K562 (cell line): ENCODE measurements around the gene FOXO3.

ENCODE experiments used
- ARID4B ChIP-seq: sonication (generic); formaldehyde crosslinking; IDR thresholded peaks from 2 replicates; pipeline ENCODE4 v1.8.0; 2022; ENCODE audit warnings: mild to moderate bottlenecking, missing genetic modification reagents
- CREB1 ChIP-seq, 2 experiments: sonication (generic) in 1 of 2; formaldehyde crosslinking in 1 of 2; IDR thresholded peaks; 2 replicates each; pipeline versions ENCODE4 v1.6.1 to v1.8.0; 2012 to 2022; ENCODE audit warnings: inconsistent platforms in 1 of 2, mild to moderate bottlenecking in 1 of 2, missing genetic modification reagents in 1 of 2, moderate library complexity in 1 of 2
- EP300 ChIP-seq: IDR thresholded peaks from 2 replicates; pipeline ENCODE4 v1.6.1; 2012; ENCODE audit warnings: low read length, improper control_type of control experiment
- HNRNPH1 ChIP-seq: fragments of 200-400 bp; formaldehyde crosslinking; optimal IDR thresholded peaks from 2 replicates; pipeline ENCODE3; 2017; ENCODE audit warnings: low read depth, mild to moderate bottlenecking, low read length, moderate library complexity
- IFI16 ChIP-seq: fragments of 250-450 bp; sonication (Bioruptor Pico); IDR thresholded peaks from 2 replicates; pipeline ENCODE4 v2.1.2; 2022; ENCODE audit warnings: mild to moderate bottlenecking, inconsistent platforms
- JUN ChIP-seq, 2 experiments: sonication (generic) in 1 of 2; formaldehyde crosslinking in 1 of 2; IDR thresholded peaks; 2 replicates each; pipeline versions ENCODE4 v1.6.1 to v1.8.0; 2012 to 2022; ENCODE audit warnings: borderline replicate concordance in 2 of 2, mild to moderate bottlenecking in 2 of 2, improper control_type of control experiment in 1 of 2, low read depth in 1 of 2, low read length in 1 of 2, missing genetic modification reagents in 1 of 2
- NFYB ChIP-seq: IDR thresholded peaks from 2 replicates; pipeline ENCODE4 v1.6.1; 2011; ENCODE audit warnings: mild to moderate bottlenecking, moderate library complexity; ENCODE audit not compliant: insufficient read length; ENCODE audit errors: extremely low read depth
- NR1H2 ChIP-seq: sonication (generic); formaldehyde crosslinking; IDR thresholded peaks from 2 replicates; pipeline ENCODE4 v1.4.0; 2020; ENCODE audit warnings: mild to moderate bottlenecking, missing genetic modification reagents
- POLR2A ChIP-seq: fragments of 450-650 bp; conservative IDR thresholded peaks from 2 replicates; pipeline ENCODE4 v1.6.1; 2016
- ZNF449 ChIP-seq: fragments of 250-450 bp; sonication (Bioruptor Pico); IDR thresholded peaks from 2 replicates; pipeline ENCODE4 v1.8.0; 2022; ENCODE audit warnings: moderate library complexity, mild to moderate bottlenecking, inconsistent platforms

GRCh38 chr6:108588586-108588985 is 27.9 kb downstream of the FOXO3 start:
- TF ChIP-seq NFYB (no peak), NR1H2 (CRISPR knock-in tag) (no peak), EP300 (no peak), HNRNPH1 (no peak), ZNF449 (CRISPR knock-in tag) (no peak), POLR2A (no peak), CREB1 (IDR thresholded peaks at IDR 0.05) (no peak), CREB1 (CRISPR knock-in tag; IDR thresholded peaks at IDR 0.05) (no peak), JUN (IDR thresholded peaks at IDR 0.05; ENCODE audit: borderline replicate concordance, low read depth, low read length) (no peak), JUN (CRISPR knock-in tag; IDR thresholded peaks at IDR 0.05; ENCODE audit: borderline replicate concordance) (no peak), ARID4B (CRISPR knock-in tag) (no peak), IFI16 (CRISPR knock-in tag) (no peak)
